ENCODE data around the gene OR5AC2.

- TF ChIP-seq ZBTB7A (IDR thresholded peaks at IDR 0.05; ENCODE audit: low read depth) (no peak), FOXM1 (IDR thresholded peaks at IDR 0.05; ENCODE audit: borderline replicate concordance, low read depth) (no peak), RAD21 (IDR thresholded peaks at IDR 0.05; ENCODE audit: low read depth) (no peak), EGR1 (IDR thresholded peaks at IDR 0.05) (no peak), TEAD4 (IDR thresholded peaks at IDR 0.05) (no peak), NFIC (IDR thresholded peaks at IDR 0.05) (no peak), TAF1 (IDR thresholded peaks at IDR 0.05; ENCODE audit: low read depth) (no peak)
- TF ChIP-seq, protein P1, sequence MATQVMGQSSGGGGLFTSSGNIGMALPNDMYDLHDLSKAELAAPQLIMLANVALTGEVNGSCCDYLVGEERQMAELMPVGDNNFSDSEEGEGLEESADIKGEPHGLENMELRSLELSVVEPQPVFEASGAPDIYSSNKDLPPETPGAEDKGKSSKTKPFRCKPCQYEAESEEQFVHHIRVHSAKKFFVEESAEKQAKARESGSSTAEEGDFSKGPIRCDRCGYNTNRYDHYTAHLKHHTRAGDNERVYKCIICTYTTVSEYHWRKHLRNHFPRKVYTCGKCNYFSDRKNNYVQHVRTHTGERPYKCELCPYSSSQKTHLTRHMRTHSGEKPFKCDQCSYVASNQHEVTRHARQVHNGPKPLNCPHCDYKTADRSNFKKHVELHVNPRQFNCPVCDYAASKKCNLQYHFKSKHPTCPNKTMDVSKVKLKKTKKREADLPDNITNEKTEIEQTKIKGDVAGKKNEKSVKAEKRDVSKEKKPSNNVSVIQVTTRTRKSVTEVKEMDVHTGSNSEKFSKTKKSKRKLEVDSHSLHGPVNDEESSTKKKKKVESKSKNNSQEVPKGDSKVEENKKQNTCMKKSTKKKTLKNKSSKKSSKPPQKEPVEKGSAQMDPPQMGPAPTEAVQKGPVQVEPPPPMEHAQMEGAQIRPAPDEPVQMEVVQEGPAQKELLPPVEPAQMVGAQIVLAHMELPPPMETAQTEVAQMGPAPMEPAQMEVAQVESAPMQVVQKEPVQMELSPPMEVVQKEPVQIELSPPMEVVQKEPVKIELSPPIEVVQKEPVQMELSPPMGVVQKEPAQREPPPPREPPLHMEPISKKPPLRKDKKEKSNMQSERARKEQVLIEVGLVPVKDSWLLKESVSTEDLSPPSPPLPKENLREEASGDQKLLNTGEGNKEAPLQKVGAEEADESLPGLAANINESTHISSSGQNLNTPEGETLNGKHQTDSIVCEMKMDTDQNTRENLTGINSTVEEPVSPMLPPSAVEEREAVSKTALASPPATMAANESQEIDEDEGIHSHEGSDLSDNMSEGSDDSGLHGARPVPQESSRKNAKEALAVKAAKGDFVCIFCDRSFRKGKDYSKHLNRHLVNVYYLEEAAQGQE (IDR thresholded peaks at IDR 0.05; ENCODE audit: low read depth): no peak
Measured at GRCh38 chr3:98038286-98038685, 48.7 kb upstream of the OR5AC2 start.
